HepG2 (cell line): ENCODE measurements around the gene IPO13. TPM values are rescaled to one million over a fixed set of nuclear protein-coding genes. Genes with fewer than 3 reads are reported as not detected.

Source experiments
- ARNT ChIP-seq: fragments of 450-650 bp; IDR thresholded peaks from 2 replicates; pipeline ENCODE4 v1.6.1; 2017
- ASH2L ChIP-seq: fragments of 300-600, 200-600 bp; sonication (generic); IDR thresholded peaks from 2 replicates; pipeline ENCODE4 v1.7.0; 2017; ENCODE audit warnings: low read depth, mild to moderate bottlenecking, moderate library complexity, mixed read lengths, low read length; ENCODE audit not compliant: insufficient read length
- E2F1 ChIP-seq: sonication (generic); formaldehyde crosslinking; IDR thresholded peaks from 2 replicates; pipeline ENCODE4 v1.5.0; 2020; ENCODE audit warnings: missing genetic modification reagents
- ELF1 ChIP-seq: sonication (generic); formaldehyde crosslinking; IDR thresholded peaks from 2 replicates; pipeline ENCODE4 v1.4.0; 2020; ENCODE audit warnings: missing genetic modification reagents
- GATAD1 ChIP-seq: IDR thresholded peaks from 2 replicates; pipeline ENCODE4 v1.6.1; 2016; ENCODE audit warnings: missing genetic modification reagents, missing compliant biosample characterization
- HNF1A ChIP-seq, 2 experiments: sonication (generic) in 1 of 2; formaldehyde crosslinking in 1 of 2; IDR thresholded peaks; 2 replicates each; pipeline versions ENCODE4 v1.4.0 to v1.6.1; 2016 to 2020; ENCODE audit warnings: borderline replicate concordance in 1 of 2, low read depth in 1 of 2, mild to moderate bottlenecking in 1 of 2, missing genetic modification reagents in 1 of 2
- MBNL3 ChIP-seq: fragments of 250-450 bp; sonication (Bioruptor Pico); conservative IDR thresholded peaks from 2 replicates; pipeline ENCODE4 v1.8.0; 2022; ENCODE audit warnings: mild to moderate bottlenecking, inconsistent platforms
- MXD3 ChIP-seq: IDR thresholded peaks from 2 replicates; pipeline ENCODE4 v1.6.1; 2016; ENCODE audit warnings: mild to moderate bottlenecking, missing biosample characterization, missing genetic modification reagents
- TBX3 ChIP-seq: fragments of 450-650 bp; IDR thresholded peaks from 2 replicates; pipeline ENCODE4 v1.6.1; 2017; ENCODE audit warnings: antibody characterized with exemption, mild to moderate bottlenecking, inconsistent platforms, borderline replicate concordance
- U2AF1 ChIP-seq: fragments of 200-400 bp; formaldehyde crosslinking; optimal IDR thresholded peaks from 2 replicates; pipeline ENCODE3; 2017; ENCODE audit warnings: mild to moderate bottlenecking, low read depth, low read length
- YEATS2 ChIP-seq: sonication (generic); formaldehyde crosslinking; IDR thresholded peaks from 2 replicates; pipeline ENCODE4 v1.4.0; 2020; ENCODE audit warnings: missing genetic modification reagents, borderline replicate concordance
- ZNF205 ChIP-seq: IDR thresholded peaks from 2 replicates; pipeline ENCODE4 v1.6.1; 2018; ENCODE audit warnings: missing biosample characterization, missing genetic modification reagents
- ZNF280D ChIP-seq: sonication (generic); formaldehyde crosslinking; IDR thresholded peaks from 2 replicates; pipeline ENCODE4 v1.5.1; 2020; ENCODE audit warnings: mild to moderate bottlenecking, missing genetic modification reagents
- ZNF367 ChIP-seq: sonication (generic); formaldehyde crosslinking; IDR thresholded peaks from 2 replicates; pipeline ENCODE4 v1.4.0; 2020; ENCODE audit warnings: missing genetic modification reagents, borderline replicate concordance
- ZNF430 ChIP-seq: sonication (generic); formaldehyde crosslinking; IDR thresholded peaks from 2 replicates; pipeline ENCODE4 v1.9.0; 2021; ENCODE audit warnings: mild to moderate bottlenecking, missing genetic modification reagents
- ZNF572 ChIP-seq: sonication (generic); formaldehyde crosslinking; IDR thresholded peaks from 2 replicates; pipeline ENCODE4 v1.5.1; 2020; ENCODE audit warnings: mild to moderate bottlenecking, missing genetic modification reagents
- ZNF614 ChIP-seq: IDR thresholded peaks from 2 replicates; pipeline ENCODE4 v1.6.1; 2018; ENCODE audit warnings: missing biosample characterization, missing genetic modification reagents, inconsistent platforms, borderline replicate concordance
- ZNF740 ChIP-seq: sonication (generic); formaldehyde crosslinking; IDR thresholded peaks from 2 replicates; pipeline ENCODE4 v1.4.0; 2020; ENCODE audit warnings: missing genetic modification reagents
- ZSCAN21 ChIP-seq: sonication (generic); formaldehyde crosslinking; IDR thresholded peaks from 2 replicates; pipeline ENCODE4 v1.8.0; 2022; ENCODE audit warnings: mild to moderate bottlenecking, missing genetic modification reagents, moderate library complexity, borderline replicate concordance
- polyA plus RNA-seq, 8 experiments: library from polyadenylated mRNA; depleted of rRNA in 3 of 8; stranded (reverse) in 7 of 8; unstranded in 1 of 8; fragments of >200 nt; fragmentation: Illumina TruSeq in 4 of 8; extraction: Trizol in 4 of 8; gene quantifications; 2 replicates each; pipeline versions ENCODE4 v1.2.1 to v1.2.3, GENCODE V29; 2011 to 2016; ENCODE audit warnings: low read depth in 4 of 8, missing spikeins in 1 of 8, mixed read lengths in 1 of 8; ENCODE audit not compliant: insufficient read depth in 1 of 8
- total RNA-seq, 5 experiments: library from RNA; depleted of rRNA; stranded (reverse); fragments of >200 nt; fragmentation: Illumina TruSeq; extraction: Trizol; gene quantifications; 2 replicates each; pipeline ENCODE4 v1.2.3, GENCODE V29; 2016; ENCODE audit warnings: low read depth in 1 of 5

Gene IPO13
- total and polyA plus RNA-seq, 2 of the 13 experiments (the other 11 are each of a cell fraction or from before 2014, with no cell fraction given): 12.9 to 15.6 TPM

- peak; percentile 72 for TF ChIP-seq ZNF430 (CRISPR knock-in tag)
- TF ChIP-seq U2AF1: peak; percentile 82
- TF ChIP-seq GATAD1: peak; percentile 94
- peak; percentile 100 for TF ChIP-seq ZNF205
- TF ChIP-seq ZNF280D (CRISPR knock-in tag): no peak
- TF ChIP-seq ZNF740 (CRISPR knock-in tag): no peak
- TF ChIP-seq ASH2L: peak; percentile 34
- TF ChIP-seq ARNT: no peak
- peak; percentile 64; the same call in 1 of the 2 replicates for TF ChIP-seq MXD3 (CRISPR knock-in tag)
- TF ChIP-seq HNF1A (IDR thresholded peaks at IDR 0.05; ENCODE audit: low read depth): no peak
- peak; percentile 52 for TF ChIP-seq HNF1A (CRISPR knock-in tag; IDR thresholded peaks at IDR 0.05; ENCODE audit: borderline replicate concordance)
- TF ChIP-seq E2F1 (CRISPR knock-in tag): peak; percentile 83
- peak; percentile 47; the same call in 1 of the 2 replicates for TF ChIP-seq TBX3
- peak; percentile 90; the same call in 1 of the 2 replicates for TF ChIP-seq ZNF614 (CRISPR knock-in tag)
- TF ChIP-seq ZNF367: no peak
- 0 out of 2 replicates have a peak, but pooled peaks have one; percentile 52 for TF ChIP-seq ZSCAN21 (CRISPR knock-in tag)
- TF ChIP-seq YEATS2 (CRISPR knock-in tag): peak; percentile 86; the same call in 1 of the 2 replicates
- TF ChIP-seq ZNF572 (CRISPR knock-in tag): 0 out of 2 replicates have a peak, but pooled peaks have one; percentile 59
- no peak for TF ChIP-seq MBNL3
- TF ChIP-seq ELF1 (CRISPR knock-in tag): peak; percentile 60
These were observed 27.9 kb downstream of the IPO13 start, which contains the start of gene ATP6V0B (continued) for GRCh38 chr1:43974443-43975248.
